HepG2 (cell line): ENCODE data around the gene TOR2A. TPM values are rescaled to one million over a fixed set of nuclear protein-coding genes. Genes with fewer than 3 reads are reported as not detected.
A peak's percentile ranks its signal among the peaks of the same experiment; 100 is the strongest.

ENCODE experiments used
- ATAC-seq: fragments of 200-7000 bp; cut with Tn5 transposase; 3 replicates; pipeline ENCODE4 v1.9.1; 2020; ENCODE audit warnings: mild to moderate bottlenecking, moderate library complexity
- BruUV-seq: library from RNA; stranded (reverse); fragments of 400-500 nt; replicated peaks from 2 replicates; lab custom pipeline; 2021; lab: Mats Ljungman, UMichigan
- CTCF ChIA-PET: fragments of 300-600 bp; formaldehyde crosslinking; extraction: SDS; loops from one replicate; lab custom pipeline; 2021; ENCODE audit warnings: low total read pairs, inconsistent platforms, low intra/inter-chr PET ratio; lab: Yijun Ruan, JAX
- POLR2A ChIA-PET: fragments of 350-600 bp; sonication (Branson Sonifier 250); formaldehyde crosslinking; loops from one replicate; lab custom pipeline; 2020; ENCODE audit warnings: antibody characterized with exemption, inconsistent platforms; lab: Yijun Ruan, JAX
- DNase-seq: peaks from one replicate; pipeline ENCODE4 v3.0.0-alpha.2; 2015; ENCODE audit warnings: low spot score
- FAIRE-seq: peaks from 3 replicates; lab custom pipeline; 2011; peaks lifted over from hg19 to GRCh38; lab: Jason Lieb, UNC
- H2AFZ ChIP-seq: one replicate; pipeline ENCODE4 v1.6.1; 2011; ENCODE audit warnings: low read length, inconsistent platforms
- H3K27ac ChIP-seq: fragments of 300-600 bp; 3 replicates; pipeline ENCODE4 v1.8.0; 2011; ENCODE audit warnings: mixed run types, mild to moderate bottlenecking, mixed read lengths, low read length, inconsistent platforms; ENCODE audit not compliant: insufficient read depth; ENCODE audit errors: extremely low read length
- H3K27me3 ChIP-seq, 2 experiments: fragments of 200-600 bp in 1 of 2; 2 replicates in 1 of 2; 3 replicates in 1 of 2; pipeline versions ENCODE4 v1.6.0 to v1.8.0; 2011; ENCODE audit warnings: low read length in 2 of 2, mild to moderate bottlenecking in 2 of 2, moderate library complexity in 2 of 2, inconsistent platforms in 1 of 2; ENCODE audit not compliant: insufficient read depth in 2 of 2, control insufficient read depth in 1 of 2
- H3K36me3 ChIP-seq, 2 experiments: fragments of 200-600 bp in 1 of 2; replicated peaks in 1 of 2; 2 replicates in 1 of 2; 3 replicates in 1 of 2; pipeline versions ENCODE4 v1.5.1 to v1.8.0; 2011; ENCODE audit warnings: low read length in 2 of 2, inconsistent platforms in 1 of 2; ENCODE audit not compliant: insufficient read depth in 2 of 2, control insufficient read depth in 1 of 2
- H3K4me1 ChIP-seq: 2 replicates; pipeline ENCODE4 v1.5.1; 2012; ENCODE audit warnings: low read length, inconsistent platforms; ENCODE audit not compliant: insufficient read depth
- H3K4me2 ChIP-seq: 2 replicates; pipeline ENCODE4 v1.6.0; 2011; ENCODE audit warnings: low read depth, low read length, inconsistent platforms
- H3K4me3 ChIP-seq, 3 experiments: fragments of 200-600 bp in 1 of 3; sonication (generic), shearing (Covaris generic) in 1 of 3; replicated peaks in 1 of 3; 2 replicates each; pipeline ENCODE4 v1.5.1; 2011 to 2016; ENCODE audit warnings: low read length in 3 of 3, inconsistent platforms in 2 of 3, low read depth in 2 of 3, mild to moderate bottlenecking in 2 of 3, control low read depth in 1 of 3, mixed read lengths in 1 of 3; ENCODE audit not compliant: insufficient read depth in 1 of 3
- H3K79me2 ChIP-seq: one replicate; pipeline ENCODE4 v1.6.1; 2011; ENCODE audit warnings: low read length, inconsistent platforms; ENCODE audit not compliant: insufficient read depth
- H3K9ac ChIP-seq: 2 replicates; pipeline ENCODE4 v1.6.0; 2011; ENCODE audit warnings: mild to moderate bottlenecking, low read depth, low read length, inconsistent platforms; ENCODE audit not compliant: insufficient read depth
- H3K9me3 ChIP-seq: 2 replicates; pipeline ENCODE4 v1.5.1; 2012; ENCODE audit warnings: mild to moderate bottlenecking, low read length
- H4K20me1 ChIP-seq: 2 replicates; pipeline ENCODE4 v1.6.0; 2011; ENCODE audit warnings: inconsistent platforms, mild to moderate bottlenecking, low read length, moderate library complexity; ENCODE audit not compliant: insufficient read depth
- BRD4 ChIP-seq: sonication (generic); formaldehyde crosslinking; IDR thresholded peaks from 2 replicates; pipeline ENCODE4 v1.4.0; 2020; ENCODE audit warnings: missing genetic modification reagents
- FOXA1 ChIP-seq, 2 experiments: fragments of 450-650 bp in 1 of 2; sonication (generic) in 1 of 2; formaldehyde crosslinking in 1 of 2; IDR thresholded peaks; 2 replicates each; pipeline versions ENCODE4 v1.4.0 to v1.6.1; 2016 to 2020; ENCODE audit warnings: missing genetic modification reagents in 1 of 2
- MTF1 ChIP-seq: sonication (generic); formaldehyde crosslinking; IDR thresholded peaks from 2 replicates; pipeline ENCODE4 v1.5.0; 2020; ENCODE audit warnings: missing genetic modification reagents
- RFX3 ChIP-seq: IDR thresholded peaks from 2 replicates; pipeline ENCODE4 v1.6.1; 2016; ENCODE audit warnings: missing biosample characterization, missing genetic modification reagents
- RFX5 ChIP-seq: IDR thresholded peaks from 2 replicates; pipeline ENCODE4 v1.6.1; 2011; ENCODE audit warnings: low read depth, low read length, improper control_type of control experiment
- TCF7L2 ChIP-seq: IDR thresholded peaks from 2 replicates; pipeline ENCODE4 v1.6.1; 2011; ENCODE audit warnings: mild to moderate bottlenecking, low read depth, low read length, moderate library complexity
- ZFX ChIP-seq: sonication (generic); formaldehyde crosslinking; IDR thresholded peaks from 2 replicates; pipeline ENCODE4 v1.4.0; 2020; ENCODE audit warnings: mild to moderate bottlenecking, low read depth, missing genetic modification reagents, moderate library complexity
- WGBS: methylation state at CpG from one replicate; pipeline ENCODE4 v1.1.6; 2017; ENCODE audit warnings: low lambda C conversion rate; 5-methylcytosine and 5-hydroxymethylcytosine counted together
- in situ Hi-C: cut with HindIII; loops from 2 replicates; pipeline ENCODE4 v1.10.0; 2017; ENCODE audit warnings: low pct_unique_long_range_greater_than_20kb; ENCODE audit not compliant: extremely low pct_ligation_motif_present
- intact Hi-C: fragments of 100-400 bp; cut with micrococcal nuclease; formaldehyde crosslinking; loops from one replicate; pipeline ENCODE4 v1.10.0; 2022; ENCODE audit not compliant: unreplicated experiment
- polyA plus RNA-seq, 8 experiments: library from polyadenylated mRNA; depleted of rRNA in 3 of 8; stranded (reverse) in 7 of 8; unstranded in 1 of 8; fragments of >200 nt; fragmentation: Illumina TruSeq in 4 of 8; extraction: Trizol in 4 of 8; gene quantifications; 2 replicates each; pipeline versions ENCODE4 v1.2.1 to v1.2.3, GENCODE V29; 2011 to 2016; ENCODE audit warnings: low read depth in 4 of 8, missing spikeins in 1 of 8, mixed read lengths in 1 of 8; ENCODE audit not compliant: insufficient read depth in 1 of 8
- total RNA-seq, 5 experiments: library from RNA; depleted of rRNA; stranded (reverse); fragments of >200 nt; fragmentation: Illumina TruSeq; extraction: Trizol; gene quantifications; 2 replicates each; pipeline ENCODE4 v1.2.3, GENCODE V29; 2016; ENCODE audit warnings: low read depth in 1 of 5
- TF ChIP-seq, protein P1 (sequence below): IDR thresholded peaks from 2 replicates; pipeline ENCODE4 v1.4.0; 2020; ENCODE audit warnings: mild to moderate bottlenecking, missing genetic modification reagents
- TF ChIP-seq, protein P2 (sequence below): sonication (generic); formaldehyde crosslinking; IDR thresholded peaks from 2 replicates; pipeline ENCODE4 v1.4.0; 2020; ENCODE audit warnings: mild to moderate bottlenecking, missing genetic modification reagents
- TF ChIP-seq, protein P3 (sequence below): sonication (generic); IDR thresholded peaks from 2 replicates; pipeline ENCODE4 v1.6.1; 2016; ENCODE audit warnings: low read depth, borderline replicate concordance
- TF ChIP-seq, protein P4 (sequence below): sonication (generic); formaldehyde crosslinking; IDR thresholded peaks from 2 replicates; pipeline ENCODE4 v1.8.1; 2023; ENCODE audit warnings: missing genetic modification reagents, inconsistent platforms, borderline replicate concordance

TOR2A gene
- total and polyA plus RNA-seq, 2 of the 13 experiments (the other 11 are each of a cell fraction or from before 2014, with no cell fraction given), result 3.5 to 7.2 TPM

- TF ChIP-seq, protein P1, sequence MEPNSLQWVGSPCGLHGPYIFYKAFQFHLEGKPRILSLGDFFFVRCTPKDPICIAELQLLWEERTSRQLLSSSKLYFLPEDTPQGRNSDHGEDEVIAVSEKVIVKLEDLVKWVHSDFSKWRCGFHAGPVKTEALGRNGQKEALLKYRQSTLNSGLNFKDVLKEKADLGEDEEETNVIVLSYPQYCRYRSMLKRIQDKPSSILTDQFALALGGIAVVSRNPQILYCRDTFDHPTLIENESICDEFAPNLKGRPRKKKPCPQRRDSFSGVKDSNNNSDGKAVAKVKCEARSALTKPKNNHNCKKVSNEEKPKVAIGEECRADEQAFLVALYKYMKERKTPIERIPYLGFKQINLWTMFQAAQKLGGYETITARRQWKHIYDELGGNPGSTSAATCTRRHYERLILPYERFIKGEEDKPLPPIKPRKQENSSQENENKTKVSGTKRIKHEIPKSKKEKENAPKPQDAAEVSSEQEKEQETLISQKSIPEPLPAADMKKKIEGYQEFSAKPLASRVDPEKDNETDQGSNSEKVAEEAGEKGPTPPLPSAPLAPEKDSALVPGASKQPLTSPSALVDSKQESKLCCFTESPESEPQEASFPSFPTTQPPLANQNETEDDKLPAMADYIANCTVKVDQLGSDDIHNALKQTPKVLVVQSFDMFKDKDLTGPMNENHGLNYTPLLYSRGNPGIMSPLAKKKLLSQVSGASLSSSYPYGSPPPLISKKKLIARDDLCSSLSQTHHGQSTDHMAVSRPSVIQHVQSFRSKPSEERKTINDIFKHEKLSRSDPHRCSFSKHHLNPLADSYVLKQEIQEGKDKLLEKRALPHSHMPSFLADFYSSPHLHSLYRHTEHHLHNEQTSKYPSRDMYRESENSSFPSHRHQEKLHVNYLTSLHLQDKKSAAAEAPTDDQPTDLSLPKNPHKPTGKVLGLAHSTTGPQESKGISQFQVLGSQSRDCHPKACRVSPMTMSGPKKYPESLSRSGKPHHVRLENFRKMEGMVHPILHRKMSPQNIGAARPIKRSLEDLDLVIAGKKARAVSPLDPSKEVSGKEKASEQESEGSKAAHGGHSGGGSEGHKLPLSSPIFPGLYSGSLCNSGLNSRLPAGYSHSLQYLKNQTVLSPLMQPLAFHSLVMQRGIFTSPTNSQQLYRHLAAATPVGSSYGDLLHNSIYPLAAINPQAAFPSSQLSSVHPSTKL (CRISPR knock-in tag), result no peak
- TF ChIP-seq RFX3 (CRISPR knock-in tag), result peak; percentile 85
- no peak for TF ChIP-seq TCF7L2
- TF ChIP-seq FOXA1 (IDR thresholded peaks at IDR 0.05), result no peak
- TF ChIP-seq FOXA1 (CRISPR knock-in tag; IDR thresholded peaks at IDR 0.05), result peak; percentile 74
- TF ChIP-seq, protein P2, sequence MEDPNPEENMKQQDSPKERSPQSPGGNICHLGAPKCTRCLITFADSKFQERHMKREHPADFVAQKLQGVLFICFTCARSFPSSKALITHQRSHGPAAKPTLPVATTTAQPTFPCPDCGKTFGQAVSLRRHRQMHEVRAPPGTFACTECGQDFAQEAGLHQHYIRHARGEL (CRISPR knock-in tag), result no peak
- TF ChIP-seq RFX5, result peak; percentile 38; the same call in 1 of the 2 replicates
- no peak for TF ChIP-seq BRD4 (CRISPR knock-in tag)
Measured at GRCh38 chr9:127706836-127707241, 28.3 kb downstream of the TOR2A start, which contains the start of gene CFAP157 (continued).

- in situ Hi-C loops, result no loop called here
- POLR2A ChIA-PET, result interaction anchor here (0.7 kb wide), 1 partner anchor 23 kb away, joined by 3 read pairs; no protein-coding TSS in a partner anchor
- peak; percentile 33 for ATAC-seq
- TF ChIP-seq, protein P3, sequence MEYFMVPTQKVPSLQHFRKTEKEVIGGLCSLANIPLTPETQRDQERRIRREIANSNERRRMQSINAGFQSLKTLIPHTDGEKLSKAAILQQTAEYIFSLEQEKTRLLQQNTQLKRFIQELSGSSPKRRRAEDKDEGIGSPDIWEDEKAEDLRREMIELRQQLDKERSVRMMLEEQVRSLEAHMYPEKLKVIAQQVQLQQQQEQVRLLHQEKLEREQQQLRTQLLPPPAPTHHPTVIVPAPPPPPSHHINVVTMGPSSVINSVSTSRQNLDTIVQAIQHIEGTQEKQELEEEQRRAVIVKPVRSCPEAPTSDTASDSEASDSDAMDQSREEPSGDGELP, result peak; percentile 36; the same call in 1 of the 2 replicates
- TF ChIP-seq ZFX (peak; percentile 30; the same call in 1 of the 2 replicates), MTF1 (CRISPR knock-in tag) (no peak)
- TF ChIP-seq, protein P4, sequence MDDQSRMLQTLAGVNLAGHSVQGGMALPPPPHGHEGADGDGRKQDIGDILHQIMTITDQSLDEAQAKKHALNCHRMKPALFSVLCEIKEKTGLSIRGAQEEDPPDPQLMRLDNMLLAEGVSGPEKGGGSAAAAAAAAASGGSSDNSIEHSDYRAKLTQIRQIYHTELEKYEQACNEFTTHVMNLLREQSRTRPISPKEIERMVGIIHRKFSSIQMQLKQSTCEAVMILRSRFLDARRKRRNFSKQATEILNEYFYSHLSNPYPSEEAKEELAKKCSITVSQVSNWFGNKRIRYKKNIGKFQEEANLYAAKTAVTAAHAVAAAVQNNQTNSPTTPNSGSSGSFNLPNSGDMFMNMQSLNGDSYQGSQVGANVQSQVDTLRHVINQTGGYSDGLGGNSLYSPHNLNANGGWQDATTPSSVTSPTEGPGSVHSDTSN, result no peak
Measured at GRCh38 chr9:127705577-127706379, 29.3 kb downstream of the TOR2A start.

More at GRCh38 chr9:127705577-127706379, 29.3 kb downstream of the TOR2A start:
- no TSS peak for BruUV-seq
- no peak overlapping the region for H3K27ac ChIP-seq
- no peaks in the 10 kb centered on the region for H3K36me3 ChIP-seq
- no peak for FAIRE-seq
- no peak for DNase-seq
- H3K27me3 ChIP-seq, result peaks cover 3 to 13% of the 10 kb centered on the region in 2 experiments; a peak in 2 of 5 replicates
- H4K20me1 ChIP-seq, result no peaks in the 10 kb centered on the region
- WGBS, result 26% methylated on average over 6 of the region's 12 CpGs
- intact Hi-C loops, result no loop called here
- H3K9me3 ChIP-seq, result no peaks in the 10 kb centered on the region
- H3K4me3 ChIP-seq, result peak overlapping the region in 1 of 3 experiments; percentile 0; a peak in 1 of 6 replicates
- no peak overlapping the region for H2AFZ ChIP-seq
- H3K9ac ChIP-seq, result no peak overlapping the region
- no peaks in the 10 kb centered on the region for H3K79me2 ChIP-seq
- H3K4me2 ChIP-seq, result no peak overlapping the region
- CTCF ChIA-PET, result interaction anchor here (1.4 kb wide), 1 partner anchor 115 kb away, joined by 3 read pairs; no protein-coding TSS in a partner anchor
- peaks cover 20% of the 10 kb centered on the region for H3K4me1 ChIP-seq
